Rectal smooth muscle tissue (tissue), 1 donor: ENCODE measurements around the gene SNHG17.
"Not testable (repeated sequence)": the region's sequence is repeated elsewhere in the genome, so short reads cannot be mapped to it uniquely, and the experiment has no call there.

ENCODE experiments used
- H3K27ac ChIP-seq: one replicate; pipeline ENCODE4 v1.7.0; 2013; ENCODE audit warnings: low read depth, low read length, inconsistent platforms
- H3K27me3 ChIP-seq: one replicate; pipeline ENCODE4 v1.7.0; 2013; ENCODE audit warnings: low read length; ENCODE audit not compliant: control insufficient read depth, insufficient read depth
- H3K36me3 ChIP-seq: one replicate; pipeline ENCODE4 v1.7.0; 2013; ENCODE audit warnings: low read length; ENCODE audit not compliant: control insufficient read depth, insufficient read depth
- H3K4me1 ChIP-seq: one replicate; pipeline ENCODE4 v1.7.0; 2013; ENCODE audit warnings: low read length; ENCODE audit not compliant: control insufficient read depth, insufficient read depth
- H3K4me3 ChIP-seq: one replicate; pipeline ENCODE4 v1.7.0; 2013; ENCODE audit warnings: low read length
- H3K9ac ChIP-seq: one replicate; pipeline ENCODE4 v1.7.0; 2013; ENCODE audit warnings: low read length

The SNHG17 gene

GRCh38 chr20:38445381-38445796, 10.3 kb upstream of the SNHG17 start:
- Histone ChIP-seq H3K27ac (no peak overlapping the region), H3K36me3 (peaks cover 12% of the 10 kb centered on the region), H3K9ac (no peak overlapping the region), H3K27me3 (no peaks in the 10 kb centered on the region), H3K4me3 (no peak overlapping the region), H3K4me1 (peaks cover 3% of the 10 kb centered on the region)

GRCh38 chr20:38441916-38442315, 6.8 kb upstream of the SNHG17 start:
- no peak overlapping the region for H3K27ac ChIP-seq
- no peaks in the 10 kb centered on the region for H3K27me3 ChIP-seq
- no peak overlapping the region for H3K4me3 ChIP-seq
- H3K9ac ChIP-seq: no peak overlapping the region
- no peaks in the 10 kb centered on the region for H3K36me3 ChIP-seq
- H3K4me1 ChIP-seq: no peaks in the 10 kb centered on the region

GRCh38 chr20:38441110-38441509, 6.0 kb upstream of the SNHG17 start:
- H3K27ac ChIP-seq, H3K36me3 ChIP-seq: not testable (repeated sequence)

GRCh38 chr20:38437796-38438195, 2.7 kb upstream of the SNHG17 start:
- H3K4me1 ChIP-seq: no peaks in the 10 kb centered on the region
- H3K27me3 ChIP-seq: no peaks in the 10 kb centered on the region

More at GRCh38 chr20:38441110-38441509, 6.0 kb upstream of the SNHG17 start:
- not testable (repeated sequence) for H3K9ac ChIP-seq, H3K4me3 ChIP-seq, H3K4me1 ChIP-seq, H3K27me3 ChIP-seq

GRCh38 chr20:38435555-38435939, 419 bp upstream of the SNHG17 start:
- peaks cover 16% of the 10 kb centered on the region for H3K36me3 ChIP-seq
- no peaks in the 10 kb centered on the region for H3K27me3 ChIP-seq
- no peaks in the 10 kb centered on the region for H3K4me1 ChIP-seq
- peak overlapping the region; percentile 68 for H3K27ac ChIP-seq
- no peak overlapping the region for H3K9ac ChIP-seq
- H3K4me3 ChIP-seq: no peak overlapping the region

More at GRCh38 chr20:38437796-38438195, 2.7 kb upstream of the SNHG17 start:
- no peak overlapping the region for H3K4me3 ChIP-seq
- peaks cover 4% of the 10 kb centered on the region for H3K36me3 ChIP-seq
- H3K9ac ChIP-seq: no peak overlapping the region
- no peak overlapping the region for H3K27ac ChIP-seq

GRCh38 chr20:38434301-38434741, 807 bp downstream of the SNHG17 start:
- Histone ChIP-seq H3K9ac (peak overlapping the region; percentile 50), H3K27ac (peak overlapping the region; percentile 58), H3K4me1 (no peaks in the 10 kb centered on the region), H3K4me3 (peak overlapping the region; percentile 75), H3K36me3 (peaks cover 17% of the 10 kb centered on the region), H3K27me3 (no peaks in the 10 kb centered on the region)

GRCh38 chr20:38433304-38433972, 1.7 kb downstream of the SNHG17 start:
- H3K27me3 ChIP-seq: no peaks in the 10 kb centered on the region
- H3K4me3 ChIP-seq: peak overlapping the region; percentile 75
- H3K36me3 ChIP-seq: peaks cover 25% of the 10 kb centered on the region
- no peaks in the 10 kb centered on the region for H3K4me1 ChIP-seq
- H3K27ac ChIP-seq: no peak overlapping the region
- no peak overlapping the region for H3K9ac ChIP-seq

- not testable (repeated sequence) for H3K27me3 ChIP-seq, H3K9ac ChIP-seq, H3K4me3 ChIP-seq, H3K4me1 ChIP-seq, H3K27ac ChIP-seq
- peaks cover 29% of the 10 kb centered on the region for H3K36me3 ChIP-seq
These were observed 2.3 kb downstream of the SNHG17 start for GRCh38 chr20:38432870-38433269.

GRCh38 chr20:38432292-38432691, 2.8 kb downstream of the SNHG17 start:
- Histone ChIP-seq H3K36me3 (peaks cover 29% of the 10 kb centered on the region), H3K9ac (no peak overlapping the region), H3K4me1 (no peaks in the 10 kb centered on the region), H3K27ac (no peak overlapping the region), H3K27me3 (no peaks in the 10 kb centered on the region), H3K4me3 (no peak overlapping the region)

GRCh38 chr20:38430679-38431325, 4.3 kb downstream of the SNHG17 start:
- Histone ChIP-seq H3K27ac (no peak overlapping the region), H3K36me3 (peaks cover 41% of the 10 kb centered on the region), H3K27me3 (no peaks in the 10 kb centered on the region), H3K4me1 (no peaks in the 10 kb centered on the region), H3K9ac (no peak overlapping the region), H3K4me3 (no peak overlapping the region)

- no peak overlapping the region for H3K27ac ChIP-seq
- peaks cover 56% of the 10 kb centered on the region for H3K36me3 ChIP-seq
- H3K27me3 ChIP-seq: no peaks in the 10 kb centered on the region
- no peak overlapping the region for H3K4me3 ChIP-seq
- no peak overlapping the region for H3K9ac ChIP-seq
- H3K4me1 ChIP-seq: no peaks in the 10 kb centered on the region
These were observed 5.8 kb downstream of the SNHG17 start for GRCh38 chr20:38429301-38429700.

GRCh38 chr20:38428800-38429199, 6.3 kb downstream of the SNHG17 start:
- Histone ChIP-seq H3K27me3 (no peaks in the 10 kb centered on the region), H3K4me1 (no peaks in the 10 kb centered on the region), H3K9ac (no peak overlapping the region), H3K4me3 (no peak overlapping the region), H3K27ac (no peak overlapping the region), H3K36me3 (peaks cover 59% of the 10 kb centered on the region)

- H3K27me3 ChIP-seq: no peaks in the 10 kb centered on the region
- no peak overlapping the region for H3K4me3 ChIP-seq
- H3K36me3 ChIP-seq: peaks cover 60% of the 10 kb centered on the region
- no peak overlapping the region for H3K9ac ChIP-seq
- H3K27ac ChIP-seq: no peak overlapping the region
- no peaks in the 10 kb centered on the region for H3K4me1 ChIP-seq
These were observed 7.5 kb downstream of the SNHG17 start for GRCh38 chr20:38427655-38428023.
